Panc1 (cell line): Measurements from ENCODE around the gene MYH14.

Experiments used
- TCF7L2 ChIP-seq: IDR thresholded peaks from 2 replicates; pipeline ENCODE4 v1.6.1; 2011; ENCODE audit warnings: mild to moderate bottlenecking, low read depth, low read length, inconsistent platforms
- TF ChIP-seq, protein P1 (sequence below): fragments of 450-650 bp; IDR thresholded peaks from 2 replicates; pipeline ENCODE4 v1.5.1; 2017; ENCODE audit warnings: mild to moderate bottlenecking
- TF ChIP-seq, protein P2 (sequence below), 2 experiments: IDR thresholded peaks; 2 replicates each; pipeline ENCODE4 v1.6.1; 2011 to 2012; ENCODE audit warnings: low read depth in 2 of 2, control low read depth in 1 of 2, low read length in 1 of 2, mild to moderate bottlenecking in 1 of 2, moderate library complexity in 1 of 2; ENCODE audit not compliant: insufficient read depth in 1 of 2

DNA sequence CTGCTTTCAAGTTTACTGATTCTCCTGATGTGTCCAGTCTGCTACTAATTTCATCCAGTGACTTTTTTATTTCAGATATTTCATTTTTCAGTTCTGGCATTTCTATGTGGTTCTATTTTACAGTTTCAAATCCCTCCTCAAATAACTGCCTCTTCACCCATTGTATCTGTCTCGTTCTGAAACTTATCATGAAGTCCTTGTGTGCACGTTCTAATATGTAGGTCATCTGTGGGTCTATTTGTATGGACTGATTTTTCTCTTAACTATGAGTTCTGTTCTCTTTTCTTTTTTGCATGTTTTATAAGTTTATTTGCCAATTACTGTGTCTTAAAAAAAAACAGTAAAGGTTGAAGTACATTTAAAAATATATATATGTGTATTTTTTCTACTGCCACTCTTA, 82.4 kb downstream of the MYH14 start:
- TF ChIP-seq, protein P1, sequence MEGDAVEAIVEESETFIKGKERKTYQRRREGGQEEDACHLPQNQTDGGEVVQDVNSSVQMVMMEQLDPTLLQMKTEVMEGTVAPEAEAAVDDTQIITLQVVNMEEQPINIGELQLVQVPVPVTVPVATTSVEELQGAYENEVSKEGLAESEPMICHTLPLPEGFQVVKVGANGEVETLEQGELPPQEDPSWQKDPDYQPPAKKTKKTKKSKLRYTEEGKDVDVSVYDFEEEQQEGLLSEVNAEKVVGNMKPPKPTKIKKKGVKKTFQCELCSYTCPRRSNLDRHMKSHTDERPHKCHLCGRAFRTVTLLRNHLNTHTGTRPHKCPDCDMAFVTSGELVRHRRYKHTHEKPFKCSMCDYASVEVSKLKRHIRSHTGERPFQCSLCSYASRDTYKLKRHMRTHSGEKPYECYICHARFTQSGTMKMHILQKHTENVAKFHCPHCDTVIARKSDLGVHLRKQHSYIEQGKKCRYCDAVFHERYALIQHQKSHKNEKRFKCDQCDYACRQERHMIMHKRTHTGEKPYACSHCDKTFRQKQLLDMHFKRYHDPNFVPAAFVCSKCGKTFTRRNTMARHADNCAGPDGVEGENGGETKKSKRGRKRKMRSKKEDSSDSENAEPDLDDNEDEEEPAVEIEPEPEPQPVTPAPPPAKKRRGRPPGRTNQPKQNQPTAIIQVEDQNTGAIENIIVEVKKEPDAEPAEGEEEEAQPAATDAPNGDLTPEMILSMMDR: no peak
- TF ChIP-seq, protein P2, sequence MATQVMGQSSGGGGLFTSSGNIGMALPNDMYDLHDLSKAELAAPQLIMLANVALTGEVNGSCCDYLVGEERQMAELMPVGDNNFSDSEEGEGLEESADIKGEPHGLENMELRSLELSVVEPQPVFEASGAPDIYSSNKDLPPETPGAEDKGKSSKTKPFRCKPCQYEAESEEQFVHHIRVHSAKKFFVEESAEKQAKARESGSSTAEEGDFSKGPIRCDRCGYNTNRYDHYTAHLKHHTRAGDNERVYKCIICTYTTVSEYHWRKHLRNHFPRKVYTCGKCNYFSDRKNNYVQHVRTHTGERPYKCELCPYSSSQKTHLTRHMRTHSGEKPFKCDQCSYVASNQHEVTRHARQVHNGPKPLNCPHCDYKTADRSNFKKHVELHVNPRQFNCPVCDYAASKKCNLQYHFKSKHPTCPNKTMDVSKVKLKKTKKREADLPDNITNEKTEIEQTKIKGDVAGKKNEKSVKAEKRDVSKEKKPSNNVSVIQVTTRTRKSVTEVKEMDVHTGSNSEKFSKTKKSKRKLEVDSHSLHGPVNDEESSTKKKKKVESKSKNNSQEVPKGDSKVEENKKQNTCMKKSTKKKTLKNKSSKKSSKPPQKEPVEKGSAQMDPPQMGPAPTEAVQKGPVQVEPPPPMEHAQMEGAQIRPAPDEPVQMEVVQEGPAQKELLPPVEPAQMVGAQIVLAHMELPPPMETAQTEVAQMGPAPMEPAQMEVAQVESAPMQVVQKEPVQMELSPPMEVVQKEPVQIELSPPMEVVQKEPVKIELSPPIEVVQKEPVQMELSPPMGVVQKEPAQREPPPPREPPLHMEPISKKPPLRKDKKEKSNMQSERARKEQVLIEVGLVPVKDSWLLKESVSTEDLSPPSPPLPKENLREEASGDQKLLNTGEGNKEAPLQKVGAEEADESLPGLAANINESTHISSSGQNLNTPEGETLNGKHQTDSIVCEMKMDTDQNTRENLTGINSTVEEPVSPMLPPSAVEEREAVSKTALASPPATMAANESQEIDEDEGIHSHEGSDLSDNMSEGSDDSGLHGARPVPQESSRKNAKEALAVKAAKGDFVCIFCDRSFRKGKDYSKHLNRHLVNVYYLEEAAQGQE (IDR thresholded peaks at IDR 0.05; ENCODE audit: insufficient read depth in 1 of 2, low read depth in 2 of 2, low read length in 1 of 2): no peak
- TF ChIP-seq TCF7L2: no peak
